H1 (cell line): ENCODE results near the gene CNOT8. TPM values are rescaled to one million over a fixed set of nuclear protein-coding genes. Genes with fewer than 3 reads are reported as not detected.

Experiments
- CTCF ChIA-PET: fragments of 300-600 bp; sonication (Branson Sonifier 250); formaldehyde crosslinking; loops from one replicate; lab custom pipeline; 2021; ENCODE audit not compliant: partially characterized antibody; lab: Charles Lee
- POLR2A ChIA-PET: fragments of 300-600 bp; sonication (Branson Sonifier 250); formaldehyde crosslinking; loops from one replicate; lab custom pipeline; 2021; ENCODE audit warnings: inconsistent platforms; ENCODE audit not compliant: partially characterized antibody; lab: Charles Lee
- DNase-seq, 2 experiments: peaks; one replicate each; pipeline versions ENCODE4 v3.0.0 to v3.0.0-alpha.2; 2010 to 2022; ENCODE audit warnings: low spot score in 2 of 2, low read depth in 1 of 2, mixed read lengths in 1 of 2
- FAIRE-seq: peaks from 2 replicates; lab custom pipeline; 2011; peaks lifted over from hg19 to GRCh38; lab: Jason Lieb, UNC
- H2AFZ ChIP-seq: 2 replicates; pipeline ENCODE4 v1.8.1; 2012; ENCODE audit warnings: low read length, inconsistent platforms
- H2AK5ac ChIP-seq: 2 replicates; pipeline ENCODE4 v1.6.1; 2013; ENCODE audit warnings: low read depth, low read length
- H2BK120ac ChIP-seq: replicated peaks from 2 replicates; pipeline ENCODE3; 2013; ENCODE audit warnings: low read depth, low read length, inconsistent platforms
- H2BK12ac ChIP-seq: 2 replicates; pipeline ENCODE4 v1.6.1; 2013; ENCODE audit warnings: low read depth, low read length
- H2BK15ac ChIP-seq: 2 replicates; pipeline ENCODE4 v1.6.1; 2013; ENCODE audit warnings: low read length
- H2BK20ac ChIP-seq: 2 replicates; pipeline ENCODE4 v1.6.1; 2013; ENCODE audit warnings: low read length
- H2BK5ac ChIP-seq: 2 replicates; pipeline ENCODE4 v1.6.1; 2013; ENCODE audit warnings: low read depth, low read length
- H3K14ac ChIP-seq: 2 replicates; pipeline ENCODE4 v1.6.1; 2013; ENCODE audit warnings: inconsistent platforms; ENCODE audit not compliant: insufficient read length
- H3K18ac ChIP-seq: 2 replicates; pipeline ENCODE4 v1.6.1; 2013; ENCODE audit warnings: low read length; ENCODE audit errors: extremely low read depth
- H3K23ac ChIP-seq: 2 replicates; pipeline ENCODE4 v1.6.1; 2013; ENCODE audit warnings: inconsistent platforms; ENCODE audit not compliant: insufficient read length
- H3K23me2 ChIP-seq: 2 replicates; pipeline ENCODE4 v1.6.1; 2013; ENCODE audit warnings: low read depth, low read length
- H3K27ac ChIP-seq: 2 replicates; pipeline ENCODE4 v1.6.1; 2011; ENCODE audit warnings: low read depth, low read length, inconsistent platforms
- H3K27me3 ChIP-seq, 4 experiments: replicated peaks in 1 of 4; 1 replicate in 1 of 4; 2 replicates in 3 of 4; pipeline versions ENCODE4 v1.6.1 to v1.8.1; 2011 to 2013; ENCODE audit warnings: low read length in 3 of 4, mild to moderate bottlenecking in 3 of 4, inconsistent platforms in 2 of 4, mixed read lengths in 2 of 4, moderate library complexity in 1 of 4; ENCODE audit not compliant: control insufficient read depth in 3 of 4, insufficient read depth in 3 of 4; ENCODE audit errors: extremely low read depth in 1 of 4
- H3K36me3 ChIP-seq, 4 experiments: 2 replicates each; pipeline versions ENCODE4 v1.6.1 to v1.8.1; 2011 to 2013; ENCODE audit warnings: mild to moderate bottlenecking in 4 of 4, low read length in 3 of 4, moderate library complexity in 2 of 4, control low read depth in 1 of 4, inconsistent platforms in 1 of 4; ENCODE audit not compliant: insufficient read depth in 4 of 4, control insufficient read depth in 2 of 4
- H3K4ac ChIP-seq: replicated peaks from 2 replicates; pipeline ENCODE3; 2013; ENCODE audit warnings: low read length, low read depth, mixed read lengths, inconsistent platforms; ENCODE audit not compliant: insufficient read length
- H3K4me1 ChIP-seq, 4 experiments: replicated peaks in 1 of 4; 1 replicate in 1 of 4; 2 replicates in 3 of 4; pipeline versions ENCODE4 v1.6.1 to v1.8.1; 2011 to 2013; ENCODE audit warnings: low read length in 3 of 4, inconsistent platforms in 2 of 4, mixed read lengths in 1 of 4; ENCODE audit not compliant: insufficient read depth in 4 of 4, control insufficient read depth in 3 of 4
- H3K4me2 ChIP-seq, 2 experiments: 2 replicates each; pipeline versions ENCODE4 v1.6.1 to v1.8.1; 2011 to 2013; ENCODE audit warnings: low read depth in 2 of 2, low read length in 2 of 2, control low read depth in 1 of 2, inconsistent platforms in 1 of 2, mild to moderate bottlenecking in 1 of 2; ENCODE audit not compliant: insufficient read depth in 1 of 2
- H3K4me3 ChIP-seq, 4 experiments: fragments of 200-600, 300-600 bp in 1 of 4; sonication (generic), shearing (Covaris generic), sonication (Bioruptor Twin) in 1 of 4; 2 replicates each; pipeline versions ENCODE4 v1.5.1 to v1.8.1; 2011 to 2016; ENCODE audit warnings: low read length in 4 of 4, low read depth in 3 of 4, control low read depth in 2 of 4, inconsistent platforms in 2 of 4, mild to moderate bottlenecking in 2 of 4, mixed read lengths in 1 of 4, moderate library complexity in 1 of 4; ENCODE audit not compliant: insufficient read depth in 2 of 4; ENCODE audit errors: extremely low read depth in 1 of 4
- H3K56ac ChIP-seq: replicated peaks from 2 replicates; pipeline ENCODE3; 2013; ENCODE audit warnings: low read depth, mild to moderate bottlenecking, mixed read lengths, low read length, inconsistent platforms; ENCODE audit not compliant: insufficient read length
- H3K79me1 ChIP-seq: 2 replicates; pipeline ENCODE4 v1.6.1; 2013; ENCODE audit warnings: low read depth, low read length, control low read depth
- H3K79me2 ChIP-seq, 2 experiments: 2 replicates each; pipeline versions ENCODE4 v1.6.1 to v1.8.1; 2012 to 2013; ENCODE audit warnings: low read length in 2 of 2, mild to moderate bottlenecking in 2 of 2, inconsistent platforms in 1 of 2; ENCODE audit not compliant: insufficient read depth in 2 of 2, control insufficient read depth in 1 of 2
- H3K9ac ChIP-seq, 4 experiments: replicated peaks in 1 of 4; 1 replicate in 1 of 4; 2 replicates in 3 of 4; pipeline versions ENCODE4 v1.6.1 to v1.8.1; 2011 to 2013; ENCODE audit warnings: low read depth in 3 of 4, low read length in 3 of 4, control low read depth in 2 of 4, mild to moderate bottlenecking in 2 of 4, moderate library complexity in 2 of 4, inconsistent platforms in 1 of 4; ENCODE audit errors: extremely low read depth in 1 of 4
- H3K9me3 ChIP-seq, 2 experiments: 2 replicates each; pipeline versions ENCODE4 v1.6.1 to v1.8.1; 2012 to 2013; ENCODE audit warnings: mild to moderate bottlenecking in 2 of 2, moderate library complexity in 2 of 2, control low read depth in 1 of 2, inconsistent platforms in 1 of 2, low read depth in 1 of 2, low read length in 1 of 2, mixed read lengths in 1 of 2; ENCODE audit not compliant: insufficient read depth in 2 of 2
- H4K20me1 ChIP-seq, 2 experiments: replicated peaks in 1 of 2; 2 replicates each; pipeline versions ENCODE3 to v1.8.1; 2011 to 2013; ENCODE audit warnings: inconsistent platforms in 2 of 2, low read length in 2 of 2, mild to moderate bottlenecking in 1 of 2; ENCODE audit not compliant: insufficient read depth in 2 of 2, control insufficient read depth in 1 of 2
- H4K5ac ChIP-seq: 2 replicates; pipeline ENCODE4 v1.6.1; 2013; ENCODE audit warnings: low read length, low read depth, mixed read lengths, inconsistent platforms; ENCODE audit not compliant: insufficient read length
- H4K8ac ChIP-seq: 2 replicates; pipeline ENCODE4 v1.8.0; 2013; ENCODE audit warnings: mild to moderate bottlenecking, moderate library complexity, low read length, inconsistent platforms; ENCODE audit not compliant: insufficient read depth; ENCODE audit errors: extremely low read depth
- H4K91ac ChIP-seq: replicated peaks from 2 replicates; pipeline ENCODE3; 2013; ENCODE audit warnings: low read length, mixed read lengths, inconsistent platforms; ENCODE audit not compliant: insufficient read length
- EZH2 ChIP-seq: fragments of 200-600 bp; sonication (generic); IDR thresholded peaks from 2 replicates; pipeline ENCODE4 v1.7.1; 2012; ENCODE audit warnings: low read depth, mild to moderate bottlenecking, moderate library complexity, low read length, inconsistent platforms; ENCODE audit not compliant: severe bottlenecking
- HDAC2 ChIP-seq, 2 experiments: fragments of 300-600 bp in 1 of 2; sonication (generic) in 1 of 2; IDR thresholded peaks; 2 replicates each; pipeline ENCODE4 v1.6.1; 2011 to 2012; ENCODE audit warnings: low read depth in 2 of 2, low read length in 2 of 2, mild to moderate bottlenecking in 2 of 2, moderate library complexity in 2 of 2, borderline replicate concordance in 1 of 2, inconsistent platforms in 1 of 2
- JUND ChIP-seq: IDR thresholded peaks from 2 replicates; pipeline ENCODE4 v1.6.1; 2011; ENCODE audit warnings: mild to moderate bottlenecking, improper control_type of control experiment, low read length
- KDM1A ChIP-seq: fragments of 200-600, 300-600 bp; sonication (generic); IDR thresholded peaks from 2 replicates; pipeline ENCODE4 v1.7.1; 2016; ENCODE audit warnings: mild to moderate bottlenecking, low read length, borderline replicate concordance
- POLR2AphosphoS5 ChIP-seq: IDR thresholded peaks from 2 replicates; pipeline ENCODE4 v1.6.1; 2011; ENCODE audit warnings: low read depth, low read length
- SIN3A ChIP-seq, 2 experiments: IDR thresholded peaks in 1 of 2; conservative IDR thresholded peaks in 1 of 2; 2 replicates each; pipeline ENCODE4 v1.6.1; 2011 to 2012; ENCODE audit warnings: low read length in 2 of 2, improper control_type of control experiment in 1 of 2, low read depth in 1 of 2, mild to moderate bottlenecking in 1 of 2
- SIRT6 ChIP-seq: IDR thresholded peaks from one replicate; pipeline ENCODE4 v1.7.1; 2012; ENCODE audit warnings: low read length, inconsistent platforms
- SIX5 ChIP-seq: IDR thresholded peaks from 2 replicates; pipeline ENCODE4 v1.6.1; 2011; ENCODE audit warnings: mild to moderate bottlenecking, low read depth, low read length
- SP1 ChIP-seq: IDR thresholded peaks from 2 replicates; pipeline ENCODE4 v1.6.1; 2011; ENCODE audit warnings: low read depth, low read length
- SP2 ChIP-seq: IDR thresholded peaks from 2 replicates; pipeline ENCODE4 v1.6.1; 2012; ENCODE audit warnings: mild to moderate bottlenecking, low read length, inconsistent platforms
- WGBS, 2 experiments: shearing (Covaris generic) in 1 of 2; methylation state at CpG; one replicate each; pipeline versions ENCODE4 v1.1.6 to v1.1.7; 2013 to 2015; ENCODE audit warnings: low lambda C conversion rate in 2 of 2, mixed read lengths in 2 of 2, inconsistent platforms in 1 of 2, low coverage in 1 of 2, missing lambda C conversion rate in 1 of 2; ENCODE audit not compliant: insufficient replicate concordance in 2 of 2, insufficient coverage in 1 of 2, insufficient read length in 1 of 2; ENCODE audit errors: extremely low coverage in 1 of 2, missing lambda C conversion rate in 1 of 2; 5-methylcytosine and 5-hydroxymethylcytosine counted together
- polyA plus RNA-seq, 7 experiments: library from polyadenylated mRNA; depleted of rRNA in 3 of 7; stranded (reverse) in 5 of 7; unstranded in 2 of 7; fragments of >200 nt in 5 of 7; fragments of 200-250 nt in 2 of 7; gene quantifications; 1 replicate in 5 of 7; 2 replicates in 1 of 7; 4 replicates in 1 of 7; pipeline versions ENCODE4 v1.2.1 to v1.2.3, GENCODE V29; 2011 to 2013; ENCODE audit warnings: missing spikeins in 2 of 7, mixed read lengths in 2 of 7
- total RNA-seq: library from RNA; stranded (reverse); fragmentation: NEBNext Ultra II Directional; extraction: Animal tissue kit (Norgen Biotek cat#: 25700); gene quantifications from 2 replicates; pipeline ENCODE4 v1.2.1, GENCODE V29; 2021
- TF ChIP-seq, protein P1 (sequence below): IDR thresholded peaks from 2 replicates; pipeline ENCODE4 v1.6.1; 2012; ENCODE audit warnings: low read length, inconsistent platforms

Gene CNOT8
- total and polyA plus RNA-seq, 2 of the 8 experiments (the other 6 are each of a cell fraction or from before 2014, with no cell fraction given) = 36.4 to 62.9 TPM

GRCh38 chr5:154816891-154817492 is 41.4 kb upstream of the CNOT8 start:
- Histone ChIP-seq H2BK15ac (no peak overlapping the region), H3K9ac (no peak overlapping the region), H3K14ac (no peak overlapping the region), H2BK120ac (no peak overlapping the region), H3K4me2 (no peak overlapping the region), H4K8ac (no peak overlapping the region), H2AK5ac (no peak overlapping the region), H3K18ac (no peak overlapping the region), H2BK12ac (no peak overlapping the region), H3K4me3 (no peak overlapping the region), H3K79me2 (0 out of 4 replicates have a peak, but pooled peaks cover 0 to 6% of the 10 kb centered on the region in 2 experiments), H3K56ac (no peak overlapping the region), H3K79me1 (peaks cover 5% of the 10 kb centered on the region), H3K27me3 (no peaks in the 10 kb centered on the region), H3K9me3 (no peaks in the 10 kb centered on the region), H3K4ac (no peak overlapping the region), H4K5ac (no peak overlapping the region), H3K23me2 (no peaks in the 10 kb centered on the region), H3K27ac (no peak overlapping the region), H2AFZ (no peak overlapping the region), H4K91ac (no peak overlapping the region), H2BK20ac (no peak overlapping the region), H3K36me3 (peaks cover 16 to 76% (median 45%) of the 10 kb centered on the region in 4 experiments), H2BK5ac (no peak overlapping the region), H3K4me1 (peaks cover 0 to 2% (median 0%) of the 10 kb centered on the region in 4 experiments; a peak in 1 of 7 replicates), H4K20me1 (peaks cover 1 to 17% of the 10 kb centered on the region in 2 experiments), H3K23ac (no peak overlapping the region)
- FAIRE-seq (no peak), DNase-seq (no peak)
- WGBS, 2 experiments = 96% methylated on average over 5 of the region's 5 CpGs; no CpG with 5 or more reads in 1 of the 2 experiments
- CTCF ChIA-PET = interaction anchor here (0.6 to 1.0 kb wide), 3 partner anchors 21 to 162 kb away, joined by 3 to 5 read pairs (median 4); no protein-coding TSS in a partner anchor
- POLR2A ChIA-PET = interaction anchor here (0.9 kb wide), 1 partner anchor 40 kb away, joined by 4 read pairs; no protein-coding TSS in a partner anchor
- no peak for TF ChIP-seq EZH2
- TF ChIP-seq SIN3A (conservative IDR thresholded peaks at IDR 0.05 in 1 of 2, IDR thresholded peaks at IDR 0.05 in 1 of 2; ENCODE audit: low read depth in 1 of 2, low read length in 2 of 2) = no peak
- TF ChIP-seq SP1 = no peak
- TF ChIP-seq SIX5 = no peak
- TF ChIP-seq POLR2AphosphoS5 = no peak
- no peak for TF ChIP-seq HDAC2 (IDR thresholded peaks at IDR 0.05; ENCODE audit: borderline replicate concordance in 1 of 2, low read depth in 2 of 2, low read length in 2 of 2)
- no peak for TF ChIP-seq JUND
- TF ChIP-seq SIRT6 = no peak
- no peak for TF ChIP-seq KDM1A
- TF ChIP-seq SP2 = no peak
- TF ChIP-seq, protein P1, sequence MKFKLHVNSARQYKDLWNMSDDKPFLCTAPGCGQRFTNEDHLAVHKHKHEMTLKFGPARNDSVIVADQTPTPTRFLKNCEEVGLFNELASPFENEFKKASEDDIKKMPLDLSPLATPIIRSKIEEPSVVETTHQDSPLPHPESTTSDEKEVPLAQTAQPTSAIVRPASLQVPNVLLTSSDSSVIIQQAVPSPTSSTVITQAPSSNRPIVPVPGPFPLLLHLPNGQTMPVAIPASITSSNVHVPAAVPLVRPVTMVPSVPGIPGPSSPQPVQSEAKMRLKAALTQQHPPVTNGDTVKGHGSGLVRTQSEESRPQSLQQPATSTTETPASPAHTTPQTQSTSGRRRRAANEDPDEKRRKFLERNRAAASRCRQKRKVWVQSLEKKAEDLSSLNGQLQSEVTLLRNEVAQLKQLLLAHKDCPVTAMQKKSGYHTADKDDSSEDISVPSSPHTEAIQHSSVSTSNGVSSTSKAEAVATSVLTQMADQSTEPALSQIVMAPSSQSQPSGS = no peak
